ENCODE data around the gene HLF. TPM values are rescaled to one million over a fixed set of nuclear protein-coding genes. Genes with fewer than 3 reads are reported as not detected.

Gene HLF
- total RNA-seq, 8 experiments from 2014 or later: 0.31 to 2.6 (median 0.77) TPM

DNA sequence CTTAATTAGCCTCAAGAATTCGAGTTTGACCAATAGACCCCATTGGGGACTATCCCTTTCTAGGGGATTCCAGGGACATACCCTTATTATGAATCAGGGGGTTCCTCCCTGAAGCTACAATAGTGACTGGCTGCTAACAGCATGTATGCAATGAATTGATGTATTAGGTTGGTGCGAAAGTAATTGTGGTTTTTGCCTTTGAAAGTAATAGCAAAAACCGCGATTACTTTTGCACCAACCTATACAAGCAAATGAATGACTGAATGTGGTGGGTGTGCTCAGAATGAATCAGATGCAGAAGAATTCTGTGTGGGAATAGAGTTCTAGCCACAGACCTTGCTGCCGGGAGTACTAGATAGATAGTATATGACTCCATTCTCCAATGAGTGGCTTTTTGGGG, 76.7 kb downstream of the HLF start:
- 15 to 96% (median 72%) methylated on average over 2 to 5 of the region's 5 CpGs; no CpG with 5 or more reads in 2 of the 10 experiments for WGBS, 10 experiments
- H3K27ac ChIP-seq: no peak overlapping the region
- peak in 1 of 8 experiments; percentile 49 for ATAC-seq (replicated peaks in 6 of 8)
- no peak overlapping the region for H3K4me3 ChIP-seq
- in situ Hi-C loops (cut with MboI; ENCODE audit: low pct_unique_long_range_greater_than_20kb in 2 of 9, low sequenced_read_pairs in 9 of 9, unreplicated experiment in 9 of 9): loop anchor here in 3 of 9 experiments (10.0 to 25.0 kb wide), 2 partner anchors 347 to 354 kb away; no protein-coding TSS in a partner anchor
- no peaks in the 10 kb centered on the region for H3K4me1 ChIP-seq (replicated peaks in 1 of 2)

DNA sequence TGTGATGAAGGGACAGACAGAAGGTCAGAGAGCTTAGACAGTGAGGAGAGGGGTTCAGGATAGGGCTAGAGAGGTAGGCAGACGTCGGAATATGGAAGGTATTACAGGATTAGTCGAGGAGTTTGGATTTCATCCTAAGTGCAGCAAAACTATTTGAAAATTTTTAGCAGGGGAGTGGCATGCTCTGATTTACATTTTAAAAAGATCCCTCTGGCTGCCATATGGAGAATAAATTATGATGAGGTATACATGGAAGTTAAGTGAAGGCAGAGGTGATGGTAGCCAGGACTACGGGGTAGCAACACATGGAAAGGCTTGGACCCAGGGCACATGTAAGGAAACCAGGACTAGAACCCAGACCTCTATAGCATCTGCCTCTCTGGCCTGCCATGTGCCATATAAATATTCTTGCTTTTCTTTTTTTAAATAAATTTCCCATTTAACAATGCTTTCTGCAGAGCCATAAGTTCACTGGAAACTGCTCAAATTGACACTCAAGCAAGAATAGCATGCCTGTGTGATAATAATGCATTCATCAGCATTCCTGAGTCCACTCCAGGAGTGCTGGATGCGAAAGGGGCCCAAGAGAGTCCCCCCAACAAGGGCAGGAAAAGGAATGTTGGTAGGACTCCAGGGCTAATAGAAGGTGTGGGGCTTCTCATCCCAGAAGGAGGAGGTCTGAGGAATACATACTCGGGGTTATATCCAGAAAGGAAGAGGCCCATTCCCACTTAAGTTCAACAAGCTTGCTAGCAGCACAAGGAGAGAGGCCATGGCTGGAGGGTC, 78.2 kb downstream of the HLF start:
- no peak overlapping the region for H3K4me3 ChIP-seq
- in situ Hi-C loops (cut with MboI; ENCODE audit: low pct_unique_long_range_greater_than_20kb in 2 of 9, low sequenced_read_pairs in 9 of 9, unreplicated experiment in 9 of 9): loop anchor here in 3 of 9 experiments (10.0 to 25.0 kb wide), 2 partner anchors 348 to 356 kb away; no protein-coding TSS in a partner anchor
- WGBS, 10 experiments: 0 to 94% (median 80%) methylated on average over 1 to 6 of the region's 6 CpGs; no CpG with 5 or more reads in 1 of the 10 experiments
- ATAC-seq (replicated peaks in 6 of 8): peak in 3 of 8 experiments; percentile 63 to 78 (median 74)
- no peaks in the 10 kb centered on the region for H3K4me1 ChIP-seq (replicated peaks in 1 of 2)
- H3K27ac ChIP-seq: no peak overlapping the region

DNA sequence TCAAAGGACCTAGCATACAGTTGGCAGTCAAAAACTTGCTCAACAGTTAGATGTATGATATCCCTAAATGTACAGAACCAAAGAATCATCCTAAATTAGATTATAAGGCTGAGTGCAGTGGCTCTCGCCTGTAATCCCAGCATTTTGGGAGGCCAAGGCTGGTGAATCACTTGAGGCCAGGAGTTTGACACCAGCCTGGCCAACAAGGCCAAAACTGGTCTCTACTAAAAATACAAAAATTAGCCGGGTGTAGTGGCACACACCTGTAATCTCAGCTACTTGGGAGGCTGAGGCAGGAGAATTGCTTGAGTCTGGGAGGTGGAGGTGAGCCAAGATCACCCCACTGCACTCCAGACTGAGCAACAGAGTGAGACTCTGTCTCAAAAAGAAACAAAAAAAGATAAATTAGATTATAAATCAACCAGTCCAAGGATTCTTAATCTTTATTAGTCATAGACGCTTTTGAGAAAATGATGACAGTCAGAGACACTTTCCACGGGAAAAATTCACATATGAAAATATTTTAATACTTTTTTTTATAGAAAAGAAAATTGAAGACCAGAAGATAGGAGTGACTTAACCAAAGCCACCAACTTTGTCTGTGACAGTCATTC, 79.2 kb downstream of the HLF start:
- 31 to 100% (median 83%) methylated on average over 1 to 4 of the region's 4 CpGs; no CpG with 5 or more reads in 3 of the 10 experiments for WGBS, 10 experiments
- no peak for ATAC-seq (replicated peaks in 6 of 8)
- Histone ChIP-seq H3K27ac (no peak overlapping the region), H3K4me3 (no peak overlapping the region), H3K4me1 (replicated peaks in 1 of 2) (no peaks in the 10 kb centered on the region)
- in situ Hi-C loops (cut with MboI; ENCODE audit: low pct_unique_long_range_greater_than_20kb in 2 of 9, low sequenced_read_pairs in 9 of 9, unreplicated experiment in 9 of 9): loop anchor here in 3 of 9 experiments (10.0 to 25.0 kb wide), 2 partner anchors 349 to 357 kb away; no protein-coding TSS in a partner anchor

DNA sequence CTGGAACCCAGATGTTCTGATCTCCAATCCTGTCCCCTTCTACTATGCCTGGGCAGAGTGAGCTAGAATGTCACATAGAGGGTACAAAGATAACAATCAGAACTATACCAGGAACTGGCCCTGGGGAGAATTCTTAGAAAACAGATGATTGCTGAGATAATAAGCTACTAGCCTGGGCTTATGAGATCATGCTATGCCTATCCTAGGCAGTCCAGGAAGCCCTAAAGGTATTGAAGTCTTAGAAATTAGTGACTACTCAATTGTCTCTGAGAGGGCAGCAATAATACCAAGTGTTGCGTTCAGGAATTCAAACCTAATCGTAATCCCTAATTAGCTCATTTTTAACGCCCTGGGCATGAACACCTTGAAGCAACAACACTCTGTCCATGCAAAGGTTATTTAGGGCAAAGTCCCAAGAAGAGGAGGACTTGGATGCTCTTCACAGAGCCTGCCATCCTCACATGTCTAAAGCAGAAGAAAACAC, 79.8 kb downstream of the HLF start:
- no peak overlapping the region for H3K27ac ChIP-seq
- no peaks in the 10 kb centered on the region for H3K4me1 ChIP-seq (replicated peaks in 1 of 2)
- 60 to 88% (median 69%) methylated on average over 3 of the region's 3 CpGs; no CpG with 5 or more reads in 5 of the 10 experiments for WGBS, 10 experiments
- peak in 1 of 8 experiments; percentile 14 for ATAC-seq (replicated peaks in 6 of 8)
- in situ Hi-C loops (cut with MboI; ENCODE audit: low pct_unique_long_range_greater_than_20kb in 2 of 9, low sequenced_read_pairs in 9 of 9, unreplicated experiment in 9 of 9): loop anchor here in 3 of 9 experiments (10.0 to 25.0 kb wide), 2 partner anchors 350 to 357 kb away; no protein-coding TSS in a partner anchor
- no peak overlapping the region for H3K4me3 ChIP-seq

DNA sequence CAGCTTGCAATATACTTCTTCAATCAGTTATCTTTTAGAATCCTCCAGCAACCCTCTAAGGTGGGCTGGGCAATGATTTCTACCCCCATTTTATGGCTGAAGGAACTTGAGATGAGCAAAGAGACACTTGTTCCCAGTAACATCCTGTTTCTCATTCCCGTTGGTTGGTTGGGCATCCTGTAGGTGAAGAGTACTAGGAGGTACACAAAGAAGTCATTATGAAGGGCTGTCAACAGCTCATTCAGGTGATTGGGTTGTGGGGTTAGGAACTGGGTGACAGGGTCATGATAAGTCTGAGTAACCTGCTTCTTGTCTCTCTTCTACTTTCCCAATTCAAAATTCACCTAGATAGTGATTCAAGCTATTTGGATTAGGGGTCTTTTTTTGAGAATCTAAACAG, 80.4 kb downstream of the HLF start:
- no peak overlapping the region for H3K4me3 ChIP-seq
- WGBS, 10 experiments: 0 to 100% (median 81%) methylated on average over 1 of the region's 1 CpG; no CpG with 5 or more reads in 6 of the 10 experiments
- in situ Hi-C loops (cut with MboI; ENCODE audit: low pct_unique_long_range_greater_than_20kb in 2 of 9, low sequenced_read_pairs in 9 of 9, unreplicated experiment in 9 of 9): loop anchor here in 3 of 9 experiments (10.0 to 25.0 kb wide), 2 partner anchors 350 to 358 kb away; no protein-coding TSS in a partner anchor
- ATAC-seq (replicated peaks in 6 of 8): no peak
- no peak overlapping the region for H3K27ac ChIP-seq
- no peaks in the 10 kb centered on the region for H3K4me1 ChIP-seq (replicated peaks in 1 of 2)

DNA sequence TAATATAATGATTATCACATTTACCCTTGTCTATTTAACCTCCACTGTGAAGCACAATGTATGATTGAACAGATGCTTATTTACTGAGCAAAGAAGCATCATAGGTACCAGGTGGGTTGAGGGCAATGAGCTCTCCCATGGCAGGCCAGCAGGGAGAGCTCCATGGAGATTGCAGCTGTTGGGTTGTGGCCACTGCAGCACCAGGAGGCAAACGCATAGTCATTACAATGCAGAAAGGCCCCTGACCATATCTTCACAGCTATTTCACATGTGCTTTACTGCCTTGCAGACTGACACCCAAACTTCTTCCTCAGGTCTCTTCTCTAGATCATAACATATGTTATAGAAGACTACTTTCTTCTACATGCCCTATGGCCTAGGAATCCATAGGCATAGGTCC, 81.9 kb downstream of the HLF start:
- no peak overlapping the region for H3K4me3 ChIP-seq
- peak in 2 of 8 experiments; percentile 33 to 34 for ATAC-seq (replicated peaks in 6 of 8)
- H3K27ac ChIP-seq: no peak overlapping the region
- in situ Hi-C loops (cut with MboI; ENCODE audit: low pct_unique_long_range_greater_than_20kb in 2 of 9, low sequenced_read_pairs in 9 of 9, unreplicated experiment in 9 of 9): loop anchor here in 3 of 9 experiments (10.0 to 25.0 kb wide), 2 partner anchors 352 to 359 kb away; no protein-coding TSS in a partner anchor
- no peaks in the 10 kb centered on the region for H3K4me1 ChIP-seq (replicated peaks in 1 of 2)
- WGBS, 10 experiments: 83 to 100% (median 100%) methylated on average over 1 of the region's 1 CpG; no CpG with 5 or more reads in 5 of the 10 experiments

DNA sequence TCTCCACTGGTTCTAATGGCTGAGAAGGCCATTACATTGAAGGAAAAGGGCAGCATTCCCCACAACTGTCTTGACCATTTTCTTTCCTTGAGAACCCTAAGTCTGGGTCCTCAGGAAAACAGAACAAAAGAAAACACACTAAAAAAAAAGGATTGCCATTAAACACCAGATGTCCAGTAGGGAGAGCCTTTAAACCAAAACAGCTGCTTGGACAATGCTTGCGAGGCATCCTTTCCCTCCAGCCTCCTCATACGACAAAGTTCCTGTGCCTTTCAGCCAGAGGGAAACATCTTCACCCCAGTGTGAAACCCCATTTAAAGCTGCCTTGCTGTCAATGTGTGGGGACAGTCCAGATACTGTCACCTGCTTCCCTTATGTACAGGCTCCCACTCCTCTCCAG, 82.6 kb downstream of the HLF start:
- no peak overlapping the region for H3K27ac ChIP-seq
- H3K4me3 ChIP-seq: no peak overlapping the region
- no peaks in the 10 kb centered on the region for H3K4me1 ChIP-seq (replicated peaks in 1 of 2)
- 33 to 100% (median 85%) methylated on average over 1 to 2 of the region's 2 CpGs; no CpG with 5 or more reads in 2 of the 10 experiments for WGBS, 10 experiments
- no peak for ATAC-seq (replicated peaks in 6 of 8)
- in situ Hi-C loops (cut with MboI; ENCODE audit: low pct_unique_long_range_greater_than_20kb in 2 of 9, low sequenced_read_pairs in 9 of 9, unreplicated experiment in 9 of 9): loop anchor here in 3 of 9 experiments (10.0 to 25.0 kb wide), 2 partner anchors 353 to 360 kb away; no protein-coding TSS in a partner anchor

DNA sequence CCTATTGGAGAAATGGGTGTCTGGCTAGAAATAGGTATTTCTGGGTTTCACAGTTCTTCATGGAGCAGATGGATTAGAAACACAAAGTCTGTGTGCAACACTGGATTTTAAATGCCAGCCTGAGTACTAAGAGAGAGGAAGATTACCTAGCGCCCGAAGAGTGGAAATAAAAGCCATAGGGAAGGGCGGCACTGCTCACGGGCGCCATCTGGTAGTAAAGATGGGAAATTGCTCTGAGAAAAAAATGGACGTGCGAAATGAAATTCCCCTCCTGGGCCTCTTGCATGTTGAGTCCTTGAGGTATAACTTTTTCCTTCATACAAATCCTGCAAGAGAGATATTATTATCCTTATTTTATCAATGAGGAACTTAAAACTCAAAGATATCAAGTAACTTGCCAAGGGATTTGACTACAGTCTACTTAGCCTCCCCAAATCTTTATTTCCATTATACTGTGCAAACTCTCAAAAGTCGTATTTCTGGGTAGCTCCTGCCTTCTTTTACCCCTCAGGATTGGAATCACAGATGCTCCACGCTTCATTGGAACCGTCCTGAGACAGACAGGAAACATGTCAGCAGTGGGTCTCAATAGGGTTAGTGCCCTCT, 84.1 kb downstream of the HLF start:
- ATAC-seq (replicated peaks in 6 of 8): peak in 7 of 8 experiments; percentile 31 to 67 (median 48)
- no peak overlapping the region for H3K4me3 ChIP-seq
- no peak overlapping the region for H3K27ac ChIP-seq
- 2 to 49% (median 20%) methylated on average over 2 to 8 of the region's 10 CpGs; no CpG with 5 or more reads in 1 of the 10 experiments for WGBS, 10 experiments
- H3K4me1 ChIP-seq (replicated peaks in 1 of 2): no peaks in the 10 kb centered on the region
- in situ Hi-C loops (cut with MboI; ENCODE audit: low pct_unique_long_range_greater_than_20kb in 2 of 9, low sequenced_read_pairs in 9 of 9, unreplicated experiment in 9 of 9): loop anchor here in 3 of 9 experiments (10.0 to 25.0 kb wide), 2 partner anchors 354 to 362 kb away; no protein-coding TSS in a partner anchor

DNA sequence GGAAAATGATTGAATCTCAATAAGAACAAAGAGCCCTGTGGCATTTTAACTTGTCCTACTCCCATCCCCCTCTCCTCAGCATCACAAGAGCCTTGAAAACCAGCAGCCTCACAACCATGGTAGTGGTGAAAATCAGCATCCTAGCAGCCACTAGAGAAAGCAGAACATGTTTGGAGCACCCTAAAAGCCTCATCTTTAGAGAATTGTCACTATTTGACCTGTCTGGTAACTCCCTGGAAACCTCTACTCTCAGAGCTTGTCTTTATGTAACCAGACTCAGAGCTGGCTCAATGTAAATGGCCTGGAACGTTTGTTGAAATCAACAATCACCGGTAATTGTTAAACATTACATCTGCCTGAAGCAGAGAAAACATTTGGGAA, 86.1 kb downstream of the HLF start:
- Histone ChIP-seq H3K27ac (no peak overlapping the region), H3K4me1 (replicated peaks in 1 of 2) (no peaks in the 10 kb centered on the region), H3K4me3 (no peak overlapping the region)
- ATAC-seq (replicated peaks in 6 of 8): peak in 1 of 8 experiments; percentile 80
- in situ Hi-C loops (cut with MboI; ENCODE audit: low pct_unique_long_range_greater_than_20kb in 2 of 9, low sequenced_read_pairs in 9 of 9, unreplicated experiment in 9 of 9): loop anchor here in 2 of 9 experiments (25.0 kb wide), 2 partner anchors 161 to 364 kb away; partner anchors contain the start of gene SMIM36 (in 1 of the 2)
- WGBS, 10 experiments: 0 to 63% (median 38%) methylated on average over 1 to 2 of the region's 2 CpGs; no CpG with 5 or more reads in 2 of the 10 experiments

DNA sequence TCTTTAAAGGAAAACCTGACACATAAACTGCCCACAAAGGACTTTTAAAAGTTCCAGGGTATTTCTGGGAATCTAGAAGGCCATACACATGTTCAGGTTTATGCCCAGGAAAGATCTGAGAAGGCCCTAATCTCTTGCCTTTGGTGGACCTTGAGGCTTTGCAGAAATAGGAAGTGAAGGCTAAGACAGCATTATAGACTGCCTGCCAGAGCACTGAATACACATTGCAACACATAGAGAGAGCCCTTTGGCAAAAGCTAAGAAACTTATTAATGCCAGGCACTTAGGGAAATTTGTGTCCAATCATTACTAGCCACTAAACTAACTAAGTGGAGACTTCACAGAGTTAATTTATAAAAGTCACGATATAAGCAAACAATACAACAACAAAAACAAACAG, 86.5 kb downstream of the HLF start:
- H3K4me1 ChIP-seq (replicated peaks in 1 of 2): no peaks in the 10 kb centered on the region
- no peak overlapping the region for H3K27ac ChIP-seq
- WGBS, 10 experiments: 71 to 100% (median 100%) methylated on average over 1 of the region's 1 CpG; no CpG with 5 or more reads in 3 of the 10 experiments
- peak in 1 of 8 experiments; percentile 22 for ATAC-seq (replicated peaks in 6 of 8)
- in situ Hi-C loops (cut with MboI; ENCODE audit: low pct_unique_long_range_greater_than_20kb in 2 of 9, low sequenced_read_pairs in 9 of 9, unreplicated experiment in 9 of 9): loop anchor here in 2 of 9 experiments (25.0 kb wide), 2 partner anchors 161 to 364 kb away; partner anchors contain the start of gene SMIM36 (in 1 of the 2)
- H3K4me3 ChIP-seq: no peak overlapping the region

DNA sequence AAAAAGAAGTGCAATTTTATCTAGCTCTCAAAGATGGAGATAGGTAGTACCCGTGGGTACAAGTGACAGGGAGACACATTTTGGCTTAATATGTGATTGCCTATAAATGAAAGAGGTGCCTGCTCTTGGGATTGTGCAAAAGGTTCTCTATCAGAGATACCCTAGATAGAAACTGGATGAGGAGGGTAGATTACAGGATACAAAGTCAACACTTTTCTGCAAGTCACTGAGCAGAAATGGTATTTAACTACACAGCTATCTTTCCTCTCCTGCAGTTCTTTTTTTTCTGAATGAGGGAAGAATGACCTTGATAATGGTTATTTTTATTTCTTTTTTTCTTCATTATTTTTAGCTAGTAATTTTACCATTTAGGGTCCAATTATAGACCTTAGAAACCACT, 89.2 kb downstream of the HLF start:
- Histone ChIP-seq H3K4me3 (no peak overlapping the region), H3K27ac (no peak overlapping the region), H3K4me1 (replicated peaks in 1 of 2) (no peaks in the 10 kb centered on the region)
- no peak for ATAC-seq (replicated peaks in 6 of 8)
- 0 to 88% (median 52%) methylated on average over 1 of the region's 1 CpG; no CpG with 5 or more reads in 2 of the 10 experiments for WGBS, 10 experiments
- in situ Hi-C loops (cut with MboI; ENCODE audit: low pct_unique_long_range_greater_than_20kb in 2 of 9, low sequenced_read_pairs in 9 of 9, unreplicated experiment in 9 of 9): loop anchor here in 2 of 9 experiments (25.0 kb wide), 2 partner anchors 158 to 367 kb away; partner anchors contain the start of gene SMIM36 (in 1 of the 2)

DNA sequence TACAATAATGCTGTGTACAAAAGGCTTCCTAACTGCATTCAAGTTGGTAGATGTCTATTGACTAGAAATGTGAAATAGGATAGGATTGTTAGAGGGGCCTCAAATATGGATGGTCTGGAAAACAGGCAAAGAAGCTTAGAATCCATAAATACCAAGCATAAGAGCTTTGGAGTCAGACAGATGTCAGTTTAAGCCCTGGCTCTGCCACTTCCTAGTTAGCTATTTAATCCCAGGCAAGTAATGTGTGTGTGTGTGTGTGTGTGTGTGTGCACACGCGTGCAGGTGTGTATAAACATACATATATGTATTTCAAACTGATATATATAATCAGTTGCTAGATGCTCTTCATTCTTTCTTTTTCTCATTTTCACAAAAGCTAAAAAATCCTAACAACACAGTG, 90.2 kb downstream of the HLF start:
- in situ Hi-C loops (cut with MboI; ENCODE audit: low pct_unique_long_range_greater_than_20kb in 2 of 9, low sequenced_read_pairs in 9 of 9, unreplicated experiment in 9 of 9): loop anchor here in 2 of 9 experiments (25.0 kb wide), 2 partner anchors 157 to 368 kb away; partner anchors contain the start of gene SMIM36 (in 1 of the 2)
- WGBS, 10 experiments: 20 to 100% (median 86%) methylated on average over 1 to 2 of the region's 2 CpGs; no CpG with 5 or more reads in 5 of the 10 experiments
- no peak overlapping the region for H3K4me3 ChIP-seq
- ATAC-seq (replicated peaks in 6 of 8): no peak
- no peak overlapping the region for H3K27ac ChIP-seq
- H3K4me1 ChIP-seq (replicated peaks in 1 of 2): no peaks in the 10 kb centered on the region

All from motor neuron (in vitro differentiated cells).